CD4-positive, alpha-beta memory T cell (primary cell): Measurements from ENCODE around the gene DNAJB6. TPM values are rescaled to one million over a fixed set of nuclear protein-coding genes. Genes with fewer than 3 reads are reported as not detected.

Experiments used
- CTCF ChIA-PET: fragments of 350-600 bp; sonication (Branson Sonifier 250); formaldehyde crosslinking; loops from one replicate; lab custom pipeline; 2021; ENCODE audit warnings: inconsistent platforms; ENCODE audit not compliant: partially characterized antibody; lab: Charles Lee
- POLR2A ChIA-PET: fragments of 350-600 bp; sonication (Branson Sonifier 250); formaldehyde crosslinking; loops from one replicate; lab custom pipeline; 2021; ENCODE audit not compliant: partially characterized antibody; lab: Charles Lee
- DNase-seq, 5 donors: peaks; one replicate each; pipeline versions ENCODE4 v3.0.0 to v3.0.0-alpha.2; 2020 to 2022; ENCODE audit warnings: mixed read lengths in 1 of 5
- H3K27ac ChIP-seq: one replicate; pipeline ENCODE4 v1.7.0; 2013; ENCODE audit warnings: low read depth, low read length
- H3K27me3 ChIP-seq: 2 replicates; pipeline ENCODE4 v1.7.0; 2013; ENCODE audit warnings: mild to moderate bottlenecking, low read length, moderate library complexity; ENCODE audit not compliant: insufficient read depth
- H3K36me3 ChIP-seq: 2 replicates; pipeline ENCODE4 v1.7.0; 2013; ENCODE audit warnings: mild to moderate bottlenecking, low read length, moderate library complexity; ENCODE audit not compliant: insufficient read depth
- H3K4me1 ChIP-seq: 2 replicates; pipeline ENCODE4 v1.7.0; 2013; ENCODE audit warnings: mild to moderate bottlenecking, low read length, moderate library complexity; ENCODE audit not compliant: insufficient read depth
- H3K4me3 ChIP-seq, 2 donors: one replicate each; pipeline ENCODE4 v1.7.0; 2013; ENCODE audit warnings: low read length in 2 of 2, mild to moderate bottlenecking in 1 of 2
- H3K9me3 ChIP-seq, 2 donors: one replicate each; pipeline ENCODE4 v1.7.0; 2013; ENCODE audit warnings: low read length in 2 of 2, control low read depth in 1 of 2; ENCODE audit not compliant: control insufficient read depth in 1 of 2
- H3K27ac Mint-ChIP-seq, 7 donors: one replicate each; pipeline ENCODE4 v1.8.0; 2020 to 2021; ENCODE audit warnings: mixed read lengths in 7 of 7, mild to moderate bottlenecking in 6 of 7, inconsistent platforms in 3 of 7, moderate library complexity in 3 of 7
- H3K27me3 Mint-ChIP-seq, 2 donors: one replicate each; pipeline ENCODE4 v1.8.0; 2020 to 2021; ENCODE audit warnings: mixed read lengths in 2 of 2
- H3K36me3 Mint-ChIP-seq, 2 donors: one replicate each; pipeline ENCODE4 v1.8.0; 2020 to 2021; ENCODE audit warnings: mixed read lengths in 2 of 2, inconsistent platforms in 1 of 2, mild to moderate bottlenecking in 1 of 2
- H3K4me1 Mint-ChIP-seq, 4 donors: one replicate each; pipeline ENCODE4 v1.8.0; 2020 to 2021; ENCODE audit warnings: mixed read lengths in 4 of 4, mild to moderate bottlenecking in 1 of 4
- H3K4me3 Mint-ChIP-seq, 8 donors: one replicate each; pipeline ENCODE4 v1.8.0; 2020 to 2021; ENCODE audit warnings: mixed read lengths in 8 of 8, mild to moderate bottlenecking in 7 of 8, moderate library complexity in 6 of 8, inconsistent platforms in 3 of 8
- H3K9me3 Mint-ChIP-seq, 8 donors: one replicate each; pipeline ENCODE4 v1.8.0; 2020 to 2021; ENCODE audit warnings: mixed read lengths in 8 of 8, mild to moderate bottlenecking in 5 of 8, inconsistent platforms in 3 of 8, moderate library complexity in 1 of 8
- intact Hi-C: fragments of 100-400 bp; cut with micrococcal nuclease; formaldehyde crosslinking; loops from one replicate; pipeline ENCODE4 v1.15.1; 2023
- polyA plus RNA-seq, 2 donors: library from polyadenylated mRNA; unstranded; fragments of 300-500 nt; fragmentation: Illumina TruSeq; gene quantifications; one replicate each; pipeline ENCODE4 v1.2.3, GENCODE V29; 2021
- total RNA-seq, 2 experiments: library from RNA; stranded (reverse); gene quantifications; one replicate each; pipeline ENCODE4 v1.2.3, GENCODE V29; 2021

Gene DNAJB6
- total and polyA plus RNA-seq, 4 experiments from 2014 or later, result 85.6 to 169 (median 103) TPM

GRCh38 chr7:157423348-157423747, 86.5 kb downstream of the DNAJB6 start:
- CTCF ChIA-PET, result no interaction called here
- Histone ChIP-seq H3K27ac (no peak overlapping the region), H3K9me3 (no peaks in the 10 kb centered on the region), H3K4me1 (no peaks in the 10 kb centered on the region), H3K27me3 (no peaks in the 10 kb centered on the region), H3K4me3 (no peak overlapping the region), H3K36me3 (no peaks in the 10 kb centered on the region)
- Mint-ChIP-seq H3K4me1 (no peaks in the 10 kb centered on the region), H3K4me3 (no peak overlapping the region), H3K27me3 (no peaks in the 10 kb centered on the region), H3K27ac (no peak overlapping the region), H3K36me3 (no peaks in the 10 kb centered on the region), H3K9me3 (no peaks in the 10 kb centered on the region)
- POLR2A ChIA-PET, result no interaction called here
- intact Hi-C loops, result no loop called here
- no peak for DNase-seq

- Histone ChIP-seq H3K4me3 (no peak overlapping the region), H3K9me3 (no peaks in the 10 kb centered on the region), H3K27me3 (no peaks in the 10 kb centered on the region), H3K36me3 (no peaks in the 10 kb centered on the region), H3K4me1 (no peaks in the 10 kb centered on the region), H3K27ac (no peak overlapping the region)
- intact Hi-C loops, result no loop called here
- Mint-ChIP-seq H3K27ac (no peak overlapping the region), H3K36me3 (no peaks in the 10 kb centered on the region), H3K9me3 (no peaks in the 10 kb centered on the region), H3K4me1 (no peaks in the 10 kb centered on the region), H3K4me3 (no peak overlapping the region), H3K27me3 (no peaks in the 10 kb centered on the region)
- POLR2A ChIA-PET, result no interaction called here
- CTCF ChIA-PET, result no interaction called here
- peak in 1 of 5 donors; percentile 8 for DNase-seq
Observed at GRCh38 chr7:157423886-157424565, 87.2 kb downstream of the DNAJB6 start.

- no peaks in the 10 kb centered on the region for H3K36me3 Mint-ChIP-seq
- POLR2A ChIA-PET, result no interaction called here
Observed at GRCh38 chr7:157425137-157425731, 88.4 kb downstream of the DNAJB6 start.

GRCh38 chr7:157425761-157426160, 89.0 kb downstream of the DNAJB6 start:
- Mint-ChIP-seq H3K4me1 (no peaks in the 10 kb centered on the region), H3K4me3 (no peak overlapping the region), H3K36me3 (no peaks in the 10 kb centered on the region), H3K9me3 (no peaks in the 10 kb centered on the region), H3K27ac (peak overlapping the region in 1 of 7 donors; percentile 37), H3K27me3 (no peaks in the 10 kb centered on the region)
- CTCF ChIA-PET, result no interaction called here
- Histone ChIP-seq H3K27me3 (no peaks in the 10 kb centered on the region), H3K4me3 (no peak overlapping the region), H3K4me1 (no peaks in the 10 kb centered on the region), H3K36me3 (no peaks in the 10 kb centered on the region), H3K9me3 (no peaks in the 10 kb centered on the region), H3K27ac (no peak overlapping the region)
- no peak for DNase-seq
- intact Hi-C loops, result no loop called here
- POLR2A ChIA-PET, result no interaction called here

More at GRCh38 chr7:157425137-157425731, 88.4 kb downstream of the DNAJB6 start:
- Histone ChIP-seq H3K27ac (no peak overlapping the region), H3K9me3 (no peaks in the 10 kb centered on the region), H3K36me3 (no peaks in the 10 kb centered on the region), H3K4me3 (no peak overlapping the region), H3K27me3 (no peaks in the 10 kb centered on the region), H3K4me1 (no peaks in the 10 kb centered on the region)
- intact Hi-C loops, result no loop called here
- DNase-seq, result peak in 1 of 5 donors; percentile 20
- Mint-ChIP-seq H3K27me3 (no peaks in the 10 kb centered on the region), H3K9me3 (no peaks in the 10 kb centered on the region), H3K27ac (no peak overlapping the region), H3K4me1 (no peaks in the 10 kb centered on the region), H3K4me3 (no peak overlapping the region)
- CTCF ChIA-PET, result no interaction called here

GRCh38 chr7:157426463-157427301, 89.9 kb downstream of the DNAJB6 start:
- Histone ChIP-seq H3K9me3 (no peaks in the 10 kb centered on the region), H3K27ac (no peak overlapping the region), H3K36me3 (no peaks in the 10 kb centered on the region), H3K27me3 (no peaks in the 10 kb centered on the region), H3K4me1 (no peaks in the 10 kb centered on the region), H3K4me3 (no peak overlapping the region)
- Mint-ChIP-seq H3K27ac (no peak overlapping the region), H3K9me3 (no peaks in the 10 kb centered on the region), H3K36me3 (no peaks in the 10 kb centered on the region), H3K4me1 (peaks cover 0 to under 1% (median 0%) of the 10 kb centered on the region in 4 donors), H3K27me3 (no peaks in the 10 kb centered on the region), H3K4me3 (no peak overlapping the region)
- intact Hi-C loops, result no loop called here
- ChIA-PET CTCF (no interaction called here), POLR2A (no interaction called here)
- DNase-seq, result no peak

GRCh38 chr7:157427811-157428553, 91.2 kb downstream of the DNAJB6 start:
- Histone ChIP-seq H3K27me3 (no peaks in the 10 kb centered on the region), H3K4me1 (peaks cover 13% of the 10 kb centered on the region), H3K36me3 (no peaks in the 10 kb centered on the region), H3K9me3 (no peaks in the 10 kb centered on the region), H3K27ac (no peak overlapping the region), H3K4me3 (no peak overlapping the region)
- Mint-ChIP-seq H3K27ac (no peak overlapping the region), H3K4me1 (peaks cover 4 to 13% (median 6%) of the 10 kb centered on the region in 4 donors), H3K36me3 (no peaks in the 10 kb centered on the region), H3K27me3 (peaks cover 0 to 2% of the 10 kb centered on the region in 2 donors), H3K4me3 (no peak overlapping the region), H3K9me3 (no peaks in the 10 kb centered on the region)
- ChIA-PET CTCF (no interaction called here), POLR2A (no interaction called here)
- intact Hi-C loops, result no loop called here
- DNase-seq, result no peak
